Fibroblast of pulmonary artery (primary cell): Measurements from ENCODE around the gene ABCC9.

ENCODE experiments used
- DNase-seq: peaks from one replicate; pipeline ENCODE4 v3.0.0-alpha.2; 2010; ENCODE audit warnings: low read depth
- H3K4me3 ChIP-seq: replicated peaks from 2 replicates; pipeline ENCODE4 v1.5.1; 2011; ENCODE audit warnings: low read depth, mild to moderate bottlenecking, control low read depth, low read length, moderate library complexity
- CTCF ChIP-seq: IDR thresholded peaks from 2 replicates; pipeline ENCODE4 v1.5.1; 2011; ENCODE audit warnings: mild to moderate bottlenecking, control low read depth, low read length, inconsistent platforms; ENCODE audit errors: missing control alignments

The ABCC9 gene

GRCh38 chr12:21895651-21896050 lies 45.6 kb downstream of the ABCC9 start:
- no peak overlapping the region for H3K4me3 ChIP-seq
- no peak for DNase-seq
- TF ChIP-seq CTCF = no peak

GRCh38 chr12:21894792-21895595 lies 46.2 kb downstream of the ABCC9 start:
- DNase-seq = no peak
- H3K4me3 ChIP-seq = no peak overlapping the region
- TF ChIP-seq CTCF = no peak

DNA sequence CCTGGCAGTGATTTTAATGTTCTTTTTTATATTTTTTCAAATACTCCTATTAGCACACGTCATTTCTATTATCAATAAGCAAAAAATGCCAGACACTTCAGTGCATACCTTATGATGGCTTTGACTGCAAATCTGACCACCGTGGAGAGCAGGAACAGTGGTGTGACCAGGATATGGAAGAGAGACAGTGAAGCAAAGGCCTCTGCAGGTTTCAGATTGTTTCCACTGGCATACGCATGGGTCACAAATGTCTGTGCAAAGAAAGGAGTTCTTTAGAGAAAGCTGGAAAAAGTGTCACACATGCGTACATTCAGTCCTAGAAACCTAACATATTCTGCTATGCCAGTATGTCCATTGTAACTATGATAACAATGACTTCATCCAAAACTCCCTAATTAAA lies 47.3 kb downstream of the ABCC9 start:
- no peak for TF ChIP-seq CTCF
- no peak overlapping the region for H3K4me3 ChIP-seq
- no peak for DNase-seq

- no peak for TF ChIP-seq CTCF
- DNase-seq = no peak
Observed at GRCh38 chr12:21892341-21892740, 48.9 kb downstream of the ABCC9 start.

DNA sequence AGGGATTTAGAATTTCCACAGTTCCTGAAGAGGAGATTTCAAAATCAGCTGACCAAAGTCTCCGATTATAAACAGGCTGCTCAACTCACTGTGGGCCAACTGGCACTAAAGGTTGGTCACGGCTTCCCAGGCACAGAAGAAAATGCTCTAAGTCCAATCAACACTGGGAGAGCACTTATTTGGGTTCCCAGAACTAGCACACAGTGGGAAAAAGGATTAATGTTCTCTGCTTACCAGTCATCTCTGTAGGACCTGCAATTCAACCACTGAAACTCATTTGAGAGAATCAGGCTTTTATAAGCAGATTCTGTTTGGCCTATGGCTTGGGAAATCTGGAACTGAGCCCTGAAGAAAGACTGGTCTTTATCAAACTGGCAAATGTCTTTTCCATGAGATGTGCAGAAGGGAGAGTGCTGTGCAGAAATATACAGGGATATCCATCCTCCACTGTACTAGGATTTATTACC lies 49.4 kb downstream of the ABCC9 start:
- DNase-seq = peak; percentile 7
- H3K4me3 ChIP-seq = no peak overlapping the region
- TF ChIP-seq CTCF = no peak

More at GRCh38 chr12:21892341-21892740, 48.9 kb downstream of the ABCC9 start:
- no peak overlapping the region for H3K4me3 ChIP-seq

DNA sequence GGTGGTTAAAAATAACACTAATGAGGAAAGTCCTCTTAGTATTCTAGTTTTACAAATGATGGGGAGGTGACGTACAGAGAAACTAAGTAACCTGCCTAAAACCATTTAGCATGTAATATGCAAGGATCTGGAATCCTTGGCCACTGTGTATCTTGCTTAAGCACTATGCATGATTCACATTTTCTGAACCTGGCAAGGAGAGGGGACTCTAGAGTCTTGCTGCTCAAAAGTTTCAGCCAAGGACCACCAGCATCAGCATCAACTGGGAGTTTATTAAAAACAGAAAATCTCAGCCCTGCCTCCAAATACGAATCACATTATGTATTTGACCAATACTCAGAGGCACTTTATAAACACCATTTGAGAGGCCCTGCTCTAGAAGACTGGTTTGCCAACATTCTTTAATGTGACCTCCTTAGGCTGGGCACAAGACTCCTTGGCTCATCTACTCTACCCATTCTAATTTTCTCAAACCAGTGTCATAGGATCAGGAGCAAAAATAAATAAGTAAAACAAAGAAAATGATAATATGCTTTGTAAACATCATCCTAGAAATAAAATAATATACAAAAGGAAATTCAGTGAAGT lies 52.9 kb downstream of the ABCC9 start:
- no peak overlapping the region for H3K4me3 ChIP-seq
- DNase-seq = no peak
- TF ChIP-seq CTCF = no peak
